Mammary epithelial cell (primary cell): ENCODE data around the gene TBX2.

Experiments used
- CTCF ChIP-seq, 2 donors: IDR thresholded peaks in 1 of 2; conservative IDR thresholded peaks in 1 of 2; 2 replicates each; pipeline ENCODE4 v1.5.1; 2011 to 2012; ENCODE audit warnings: inconsistent platforms in 2 of 2, low read length in 2 of 2, mild to moderate bottlenecking in 2 of 2, control low read depth in 1 of 2, low read depth in 1 of 2; ENCODE audit not compliant: insufficient read depth in 1 of 2; ENCODE audit errors: extremely low read depth in 1 of 2
- EZH2 ChIP-seq: IDR thresholded peaks from 2 replicates; pipeline ENCODE4 v1.6.1; 2012; ENCODE audit warnings: low read length, inconsistent platforms, borderline replicate concordance

GRCh38 chr17:61411261-61412142, 11.9 kb downstream of the TBX2 start:
- TF ChIP-seq EZH2 (no peak), CTCF (conservative IDR thresholded peaks at IDR 0.05 in 1 of 2, IDR thresholded peaks at IDR 0.05 in 1 of 2; ENCODE audit: extremely low read depth in 1 of 2, insufficient read depth in 1 of 2, low read depth in 1 of 2, low read length in 2 of 2) (no peak)
